Measurements from ENCODE around the gene PBX2. TPM values are rescaled to one million over a fixed set of nuclear protein-coding genes. Genes with fewer than 3 reads are reported as not detected.
A peak's percentile ranks its signal among the peaks of the same experiment; 100 is the strongest.

PBX2 gene
- total and polyA plus RNA-seq, 12 donors = 25.6 to 55.4 (median 44.1) TPM

DNA sequence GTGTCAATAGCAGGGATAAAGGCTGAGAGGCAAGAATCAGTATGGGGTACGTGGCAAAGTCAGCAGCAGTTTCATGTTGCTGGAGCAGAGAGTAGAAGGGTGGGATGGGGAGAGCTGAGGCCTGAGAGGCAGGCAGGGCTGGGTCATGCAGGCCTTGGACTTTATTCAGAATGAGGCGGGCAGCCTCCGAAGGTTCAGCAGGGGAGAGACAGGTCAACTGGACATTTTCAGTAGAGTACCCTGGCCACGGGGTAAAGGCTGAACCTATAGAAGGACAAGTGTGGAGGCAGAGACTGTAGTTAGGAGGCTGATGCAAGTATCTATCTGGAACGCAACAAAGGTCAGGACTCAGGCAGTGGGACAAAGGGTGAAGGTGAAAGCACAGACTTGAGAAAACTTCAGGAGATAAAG, 20.2 kb upstream of the PBX2 start:
- Histone ChIP-seq H3K9me3 (no peaks in the 10 kb centered on the region), H3K27ac (no peak overlapping the region), H3K4me3 (no peak overlapping the region), H3K27me3 (no peaks in the 10 kb centered on the region), H3K4me1 (no peaks in the 10 kb centered on the region), H3K36me3 (peaks cover 0 to 95% (median 0%) of the 10 kb centered on the region in 9 donors)
- 85 to 88% methylated on average over 5 of the region's 5 CpGs for WGBS, 2 donors
- ATAC-seq (peak in 1 of 8 donors; percentile 21), DNase-seq (no peak)
- TF ChIP-seq, protein P1, sequence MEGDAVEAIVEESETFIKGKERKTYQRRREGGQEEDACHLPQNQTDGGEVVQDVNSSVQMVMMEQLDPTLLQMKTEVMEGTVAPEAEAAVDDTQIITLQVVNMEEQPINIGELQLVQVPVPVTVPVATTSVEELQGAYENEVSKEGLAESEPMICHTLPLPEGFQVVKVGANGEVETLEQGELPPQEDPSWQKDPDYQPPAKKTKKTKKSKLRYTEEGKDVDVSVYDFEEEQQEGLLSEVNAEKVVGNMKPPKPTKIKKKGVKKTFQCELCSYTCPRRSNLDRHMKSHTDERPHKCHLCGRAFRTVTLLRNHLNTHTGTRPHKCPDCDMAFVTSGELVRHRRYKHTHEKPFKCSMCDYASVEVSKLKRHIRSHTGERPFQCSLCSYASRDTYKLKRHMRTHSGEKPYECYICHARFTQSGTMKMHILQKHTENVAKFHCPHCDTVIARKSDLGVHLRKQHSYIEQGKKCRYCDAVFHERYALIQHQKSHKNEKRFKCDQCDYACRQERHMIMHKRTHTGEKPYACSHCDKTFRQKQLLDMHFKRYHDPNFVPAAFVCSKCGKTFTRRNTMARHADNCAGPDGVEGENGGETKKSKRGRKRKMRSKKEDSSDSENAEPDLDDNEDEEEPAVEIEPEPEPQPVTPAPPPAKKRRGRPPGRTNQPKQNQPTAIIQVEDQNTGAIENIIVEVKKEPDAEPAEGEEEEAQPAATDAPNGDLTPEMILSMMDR (IDR thresholded peaks at IDR 0.05) = no peak
- intact Hi-C loops (cut with DNase I) = no loop called here

DNA sequence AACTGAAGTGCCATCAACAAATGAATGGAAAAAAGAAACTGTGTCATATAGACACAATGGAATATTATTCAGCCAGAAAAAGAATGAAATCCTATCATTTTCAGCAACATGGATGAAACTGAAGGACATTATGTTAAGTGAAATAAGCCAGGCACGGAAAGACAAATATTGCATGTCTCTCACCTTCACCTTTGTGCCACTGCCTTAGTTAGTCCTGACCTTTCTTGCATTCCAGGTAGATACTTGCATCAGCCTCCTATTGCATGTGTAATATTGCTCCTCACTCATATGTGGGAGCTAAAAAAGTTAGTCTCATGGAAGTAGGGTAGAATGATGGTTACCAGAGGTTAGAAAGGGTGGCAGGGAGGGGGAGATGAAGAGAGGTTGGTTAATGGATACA, 19.0 kb upstream of the PBX2 start:
- Histone ChIP-seq H3K27me3 (no peaks in the 10 kb centered on the region), H3K36me3 (peaks cover 0 to 97% (median 0%) of the 10 kb centered on the region in 9 donors), H3K9me3 (no peaks in the 10 kb centered on the region), H3K4me1 (peaks cover 0 to under 1% (median 0%) of the 10 kb centered on the region in 9 donors), H3K27ac (no peak overlapping the region), H3K4me3 (no peak overlapping the region)
- ATAC-seq (no peak), DNase-seq (no peak)
- intact Hi-C loops (cut with DNase I) = no loop called here
- TF ChIP-seq, protein P1 (IDR thresholded peaks at IDR 0.05) = no peak
- WGBS, 2 donors = 74 to 95% methylated on average over 1 of the region's 1 CpG

DNA sequence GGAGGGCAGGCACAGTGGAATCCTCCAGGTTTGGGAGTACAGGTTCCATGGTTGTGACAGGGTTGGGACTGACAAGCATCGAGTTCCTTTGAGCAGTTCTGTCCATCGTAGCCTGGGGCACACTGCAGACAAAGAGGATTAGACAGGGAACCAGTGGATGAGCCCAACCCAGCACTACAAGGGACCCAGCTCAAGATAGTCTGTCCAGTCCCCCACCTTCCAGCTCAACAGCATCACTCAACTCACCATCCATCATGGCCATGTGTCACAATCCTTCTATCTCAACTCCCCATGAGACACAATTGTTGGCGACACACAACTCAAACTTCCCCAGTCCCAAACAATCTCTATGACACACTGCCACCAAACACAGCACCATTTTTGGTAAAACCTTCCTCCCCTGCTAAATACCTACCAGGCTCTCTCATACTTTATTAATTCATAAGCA, 14.3 kb upstream of the PBX2 start:
- Histone ChIP-seq H3K36me3 (peaks cover 0 to 97% (median 5%) of the 10 kb centered on the region in 9 donors), H3K27ac (no peak overlapping the region), H3K27me3 (peaks cover 0 to 10% (median 0%) of the 10 kb centered on the region in 7 donors), H3K9me3 (no peaks in the 10 kb centered on the region), H3K4me3 (no peak overlapping the region), H3K4me1 (peaks cover 0 to 9% (median 0%) of the 10 kb centered on the region in 9 donors)
- TF ChIP-seq, protein P1 (IDR thresholded peaks at IDR 0.05) = no peak
- intact Hi-C loops (cut with DNase I) = no loop called here
- DNase-seq (no peak), ATAC-seq (no peak)
- WGBS, 2 donors = 85 to 89% methylated on average over 3 of the region's 3 CpGs

DNA sequence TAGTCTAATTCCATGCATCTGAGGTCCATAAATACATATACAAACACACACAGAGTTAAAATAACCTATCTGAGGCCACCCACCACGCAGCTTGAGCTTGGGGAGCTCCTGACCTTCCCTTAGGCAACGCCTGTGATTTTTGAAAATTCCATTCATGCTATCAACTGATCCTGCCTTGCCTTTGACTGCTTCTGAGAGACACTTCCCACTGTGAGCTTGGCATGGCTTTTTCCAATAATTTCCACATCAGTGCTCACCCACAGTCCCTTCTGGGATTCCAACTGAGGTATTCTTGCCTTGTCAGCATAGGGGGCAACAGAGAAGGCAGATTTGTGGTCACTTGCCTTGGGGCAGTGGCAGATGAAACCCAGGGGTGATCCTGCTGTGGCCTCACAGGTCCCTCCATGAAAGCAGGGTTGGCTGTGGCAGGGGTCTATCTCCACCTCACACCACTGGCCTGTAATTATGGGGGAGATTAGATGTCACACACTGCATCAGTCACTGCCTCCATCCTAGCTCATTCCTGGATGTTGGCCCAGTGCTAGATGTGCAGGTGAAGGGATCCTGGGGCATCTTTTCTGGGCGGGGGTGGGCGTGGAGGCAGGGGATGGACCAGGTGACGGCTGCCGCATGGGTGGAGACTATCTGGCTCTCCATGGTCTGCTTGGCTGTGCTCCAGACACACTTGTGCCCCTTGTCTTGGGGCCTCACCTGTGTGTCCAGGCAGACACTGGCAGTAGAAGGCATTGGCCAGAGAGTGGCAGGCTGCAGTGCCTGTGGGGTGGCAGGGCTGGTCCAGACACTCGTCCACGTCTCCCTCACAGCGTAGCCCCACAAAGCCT, 13.6 kb upstream of the PBX2 start:
- 83 to 86% methylated on average over 9 of the region's 9 CpGs for whole genome bisulfite sequencing, 2 donors
- peaks cover 0 to 97% (median 5%) of the 10 kb centered on the region in 9 donors for H3K36me3 ChIP-seq
- ATAC-seq = no peak

More for the DNA sequence above, 13.6 kb upstream of the PBX2 start:
- TF ChIP-seq, protein P1 (IDR thresholded peaks at IDR 0.05) = no peak
- H3K27ac ChIP-seq = no peak overlapping the region
- intact Hi-C loops (cut with DNase I) = no loop called here
- DNase-seq = no peak
- peaks cover 0 to 9% (median 0%) of the 10 kb centered on the region in 9 donors for H3K4me1 ChIP-seq
- no peaks in the 10 kb centered on the region for H3K9me3 ChIP-seq
- no peak overlapping the region for H3K4me3 ChIP-seq
- peaks cover 0 to 10% (median 0%) of the 10 kb centered on the region in 7 donors for H3K27me3 ChIP-seq

All from heart right ventricle (tissue), 16 donors.